IMR-90 (cell line): ENCODE data around the gene MOV10L1. TPM values are rescaled to one million over a fixed set of nuclear protein-coding genes. Genes with fewer than 3 reads are reported as not detected.

ENCODE experiments used
- ATAC-seq: fragments of 200-7000 bp; cut with Tn5 transposase; 2 replicates; pipeline ENCODE4 v1.9.1; 2020; ENCODE audit warnings: low read depth, mild to moderate bottlenecking, moderate library complexity
- BruUV-seq: library from RNA; stranded (reverse); fragments of 400-500 nt; replicated peaks from 2 replicates; lab custom pipeline; 2021; lab: Mats Ljungman, UMichigan
- CTCF ChIA-PET: fragments of 300-600 bp; formaldehyde crosslinking; extraction: SDS; loops from one replicate; lab custom pipeline; 2021; ENCODE audit warnings: antibody characterized with exemption; lab: Yijun Ruan, JAX
- POLR2A ChIA-PET: fragments of 300-600 bp; sonication (Branson Sonifier 250); formaldehyde crosslinking; loops from one replicate; lab custom pipeline; 2022; ENCODE audit warnings: antibody characterized with exemption; ENCODE audit not compliant: unreplicated experiment; lab: Charles Lee
- DNase-seq: peaks from one replicate; pipeline ENCODE4 v3.0.0; 2013
- H2AFZ ChIP-seq: replicated peaks from 2 replicates; pipeline ENCODE3; 2013; ENCODE audit warnings: low read length, mild to moderate bottlenecking; ENCODE audit not compliant: poor library complexity
- H2AK5ac ChIP-seq: 2 replicates; pipeline ENCODE4 v1.6.1; 2013; ENCODE audit warnings: low read depth, low read length, inconsistent platforms
- H2AK9ac ChIP-seq: replicated peaks from 2 replicates; pipeline ENCODE3; 2013; ENCODE audit warnings: mild to moderate bottlenecking, low read depth, low read length, moderate library complexity; ENCODE audit not compliant: poor library complexity
- H2BK120ac ChIP-seq: 2 replicates; pipeline ENCODE4 v1.6.1; 2013; ENCODE audit warnings: low read depth, low read length, inconsistent platforms
- H2BK15ac ChIP-seq: 3 replicates; pipeline ENCODE4 v1.6.1; 2013; ENCODE audit warnings: low read depth, low read length, inconsistent platforms
- H2BK20ac ChIP-seq: 2 replicates; pipeline ENCODE4 v1.6.1; 2013; ENCODE audit warnings: low read depth, mild to moderate bottlenecking, inconsistent platforms, low read length, moderate library complexity
- H2BK5ac ChIP-seq: 2 replicates; pipeline ENCODE4 v1.6.1; 2013; ENCODE audit warnings: mild to moderate bottlenecking, low read depth, low read length, inconsistent platforms; ENCODE audit not compliant: poor library complexity, severe bottlenecking
- H3K14ac ChIP-seq: replicated peaks from 2 replicates; pipeline ENCODE4 v1.6.1; 2013; ENCODE audit warnings: low read depth, low read length, inconsistent platforms
- H3K18ac ChIP-seq: 2 replicates; pipeline ENCODE4 v1.6.1; 2013; ENCODE audit warnings: low read depth, low read length, control low read depth
- H3K23ac ChIP-seq: 2 replicates; pipeline ENCODE4 v1.6.1; 2013; ENCODE audit warnings: low read depth, low read length, inconsistent platforms
- H3K27ac ChIP-seq: 2 replicates; pipeline ENCODE4 v1.5.1; 2013; ENCODE audit warnings: mild to moderate bottlenecking, control low read depth, low read length; ENCODE audit not compliant: insufficient read depth
- H3K27me3 ChIP-seq: 2 replicates; pipeline ENCODE4 v1.6.1; 2013; ENCODE audit warnings: low read length; ENCODE audit not compliant: control insufficient read depth, insufficient read depth
- H3K36me3 ChIP-seq: 2 replicates; pipeline ENCODE4 v1.6.1; 2013; ENCODE audit warnings: low read length, mixed read lengths; ENCODE audit not compliant: control insufficient read depth, insufficient read depth
- H3K4ac ChIP-seq: 2 replicates; pipeline ENCODE4 v1.6.1; 2013; ENCODE audit warnings: low read depth, low read length, inconsistent platforms
- H3K4me1 ChIP-seq: 2 replicates; pipeline ENCODE4 v1.6.1; 2013; ENCODE audit warnings: low read length, mixed read lengths; ENCODE audit not compliant: control insufficient read depth, insufficient read depth
- H3K4me2 ChIP-seq: 2 replicates; pipeline ENCODE4 v1.6.1; 2013; ENCODE audit warnings: low read depth, mild to moderate bottlenecking, control low read depth, low read length, moderate library complexity
- H3K4me3 ChIP-seq: 2 replicates; pipeline ENCODE4 v1.5.1; 2013; ENCODE audit warnings: low read depth, mild to moderate bottlenecking, control low read depth, low read length, moderate library complexity; ENCODE audit not compliant: insufficient read depth
- H3K56ac ChIP-seq: 2 replicates; pipeline ENCODE4 v1.6.1; 2013; ENCODE audit warnings: low read length, inconsistent platforms; ENCODE audit not compliant: insufficient read depth; ENCODE audit errors: extremely low read depth
- H3K79me1 ChIP-seq, 2 experiments: 2 replicates each; pipeline ENCODE4 v1.6.1; 2013; ENCODE audit warnings: low read length in 2 of 2, inconsistent platforms in 1 of 2, low read depth in 1 of 2
- H3K9ac ChIP-seq: 2 replicates; pipeline ENCODE4 v1.6.1; 2013; ENCODE audit warnings: low read depth, low read length, control low read depth
- H3K9me1 ChIP-seq: 2 replicates; pipeline ENCODE4 v1.6.1; 2013; ENCODE audit warnings: low read length, inconsistent platforms; ENCODE audit not compliant: insufficient read depth
- H3K9me3 ChIP-seq: 2 replicates; pipeline ENCODE4 v1.6.1; 2013; ENCODE audit warnings: low read length; ENCODE audit not compliant: control insufficient read depth, insufficient read depth
- H4K20me1 ChIP-seq: 2 replicates; pipeline ENCODE4 v1.6.1; 2013; ENCODE audit warnings: low read length, inconsistent platforms; ENCODE audit not compliant: insufficient read depth
- H4K5ac ChIP-seq: 2 replicates; pipeline ENCODE4 v1.6.1; 2013; ENCODE audit warnings: mild to moderate bottlenecking, low read depth, low read length, control low read depth
- H4K8ac ChIP-seq, 2 experiments: 2 replicates each; pipeline ENCODE4 v1.6.1; 2013; ENCODE audit warnings: low read depth in 2 of 2, low read length in 2 of 2, control low read depth in 1 of 2, inconsistent platforms in 1 of 2
- H4K91ac ChIP-seq: 2 replicates; pipeline ENCODE4 v1.6.1; 2013; ENCODE audit warnings: low read depth, low read length, inconsistent platforms; ENCODE audit not compliant: insufficient read depth
- BHLHE40 ChIP-seq: fragments of 150-350 bp; IDR thresholded peaks from 2 replicates; pipeline ENCODE4 v1.6.1; 2016; ENCODE audit warnings: mild to moderate bottlenecking, low read depth, low read length
- CEBPB ChIP-seq: IDR thresholded peaks from 2 replicates; pipeline ENCODE4 v1.6.1; 2012; ENCODE audit warnings: low read depth, low read length, improper control_type of control experiment
- CTCF ChIP-seq: conservative IDR thresholded peaks from 2 replicates; pipeline ENCODE4 v1.5.1; 2012; ENCODE audit warnings: mild to moderate bottlenecking, low read depth, low read length, improper control_type of control experiment
- FOS ChIP-seq: fragments of 150-350 bp; IDR thresholded peaks from 2 replicates; pipeline ENCODE4 v1.6.1; 2016; ENCODE audit warnings: low read depth, low read length
- MAZ ChIP-seq: IDR thresholded peaks from 2 replicates; pipeline ENCODE4 v1.6.1; 2012; ENCODE audit warnings: low read depth, mild to moderate bottlenecking, low read length, improper control_type of control experiment, moderate library complexity, borderline replicate concordance
- MXI1 ChIP-seq: IDR thresholded peaks from 2 replicates; pipeline ENCODE4 v1.6.1; 2012; ENCODE audit warnings: low read depth, mild to moderate bottlenecking, low read length, moderate library complexity, borderline replicate concordance
- NFE2L2 ChIP-seq: fragments of 150-350 bp; IDR thresholded peaks from 2 replicates; pipeline ENCODE4 v1.6.1; 2016; ENCODE audit warnings: low read depth, mild to moderate bottlenecking, low read length
- RFX5 ChIP-seq: IDR thresholded peaks from 2 replicates; pipeline ENCODE4 v1.8.0; 2012; ENCODE audit warnings: low read depth, mild to moderate bottlenecking, low read length, moderate library complexity
- SMC3 ChIP-seq: fragments of 150-350 bp; IDR thresholded peaks from 2 replicates; pipeline ENCODE4 v1.6.1; 2016; ENCODE audit warnings: low read depth, mild to moderate bottlenecking, antibody characterized with exemption, low read length, moderate library complexity
- WGBS, 2 experiments: methylation state at CpG; one replicate each; pipeline versions ENCODE4 v1.1.5 to v1.1.7; 2013; ENCODE audit warnings: missing lambda C conversion rate in 2 of 2; ENCODE audit not compliant: insufficient read length in 1 of 2; ENCODE audit errors: extremely low coverage in 2 of 2; 5-methylcytosine and 5-hydroxymethylcytosine counted together
- dilution Hi-C: fragments of 300-500 bp; cut with HindIII; formaldehyde crosslinking; loops from one replicate; pipeline ENCODE4 v1.14.3; 2018; ENCODE audit warnings: low sequenced_read_pairs; ENCODE audit not compliant: unreplicated experiment
- in situ Hi-C: fragments of 300-500 bp; cut with MboI; formaldehyde crosslinking; loops from 3 replicates; pipeline ENCODE4 v1.14.3; 2019; ENCODE audit warnings: low sequenced_read_pairs, inconsistent platforms, mixed read lengths
- intact Hi-C: fragments of 100-400 bp; cut with micrococcal nuclease; formaldehyde crosslinking; loops from 2 replicates; pipeline ENCODE4 v1.10.0; 2022
- polyA plus RNA-seq, 3 experiments: library from polyadenylated mRNA; depleted of rRNA; stranded (reverse); fragments of >200 nt; gene quantifications; 2 replicates each; pipeline ENCODE4 v1.2.3, GENCODE V29; 2012; ENCODE audit warnings: low replicate concordance in 1 of 3
- total RNA-seq: library from RNA; depleted of rRNA; stranded (reverse); fragments of >200 nt; gene quantifications from 2 replicates; pipeline ENCODE4 v1.2.3, GENCODE V29; 2012
- TF ChIP-seq, protein P1 (sequence below): fragments of 150-350 bp; IDR thresholded peaks from 2 replicates; pipeline ENCODE4 v1.6.1; 2017; ENCODE audit warnings: mild to moderate bottlenecking, antibody characterized with exemption, low read length, low read depth

Gene MOV10L1
- total and polyA plus RNA-seq, 2 of the 4 experiments (the other 2 are of a cell fraction): 0.72 to 1.4 TPM

- H3K4ac ChIP-seq: no peak overlapping the region; the same call in 1 of the 2 replicates
- no peak overlapping the region for H3K14ac ChIP-seq
Observed at GRCh38 chr22:50104141-50104544, 14.3 kb downstream of the MOV10L1 start.

More at GRCh38 chr22:50104141-50104544, 14.3 kb downstream of the MOV10L1 start:
- H3K9me1 ChIP-seq: no peaks in the 10 kb centered on the region
- H3K27me3 ChIP-seq: peaks cover 8% of the 10 kb centered on the region
- CTCF ChIA-PET: interaction anchor here (1.6 kb wide), 1 partner anchor 10 kb away, joined by 5 read pairs; no protein-coding TSS in a partner anchor
- POLR2A ChIA-PET: no interaction called here
- H3K4me2 ChIP-seq: no peak overlapping the region
- in situ Hi-C loops: no loop called here
- H2BK120ac ChIP-seq: no peak overlapping the region
- no peak overlapping the region for H4K91ac ChIP-seq
- no peak overlapping the region for H4K5ac ChIP-seq
- intact Hi-C loops: no loop called here
- H4K20me1 ChIP-seq: no peaks in the 10 kb centered on the region
- no peak overlapping the region for H2AK9ac ChIP-seq
- TF ChIP-seq MXI1 (no peak), FOS (no peak), BHLHE40 (no peak), CEBPB (no peak), CTCF (no peak), RFX5 (no peak), SMC3 (no peak), MAZ (no peak), NFE2L2 (no peak)
- TF ChIP-seq, protein P1, sequence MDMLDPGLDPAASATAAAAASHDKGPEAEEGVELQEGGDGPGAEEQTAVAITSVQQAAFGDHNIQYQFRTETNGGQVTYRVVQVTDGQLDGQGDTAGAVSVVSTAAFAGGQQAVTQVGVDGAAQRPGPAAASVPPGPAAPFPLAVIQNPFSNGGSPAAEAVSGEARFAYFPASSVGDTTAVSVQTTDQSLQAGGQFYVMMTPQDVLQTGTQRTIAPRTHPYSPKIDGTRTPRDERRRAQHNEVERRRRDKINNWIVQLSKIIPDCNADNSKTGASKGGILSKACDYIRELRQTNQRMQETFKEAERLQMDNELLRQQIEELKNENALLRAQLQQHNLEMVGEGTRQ: no peak
- no peak overlapping the region for H3K18ac ChIP-seq
- 0 out of 2 replicates have a peak overlapping the region, but pooled peaks have one; percentile 2 for H2AK5ac ChIP-seq
- BruUV-seq: no TSS peak
- no peak overlapping the region for H3K56ac ChIP-seq
- H2AFZ ChIP-seq: peak overlapping the region; percentile 47
- H3K27ac ChIP-seq: no peak overlapping the region
- peak; percentile 44 for ATAC-seq
- H2BK20ac ChIP-seq: no peak overlapping the region
- no peak overlapping the region for H3K23ac ChIP-seq
- no peaks in the 10 kb centered on the region for H3K36me3 ChIP-seq
- no peaks in the 10 kb centered on the region for H3K9me3 ChIP-seq
- no peaks in the 10 kb centered on the region for H3K79me1 ChIP-seq
- no peak for DNase-seq
- no peaks in the 10 kb centered on the region; the same call in 1 of the 2 replicates for H3K4me1 ChIP-seq
- no peak overlapping the region for H3K9ac ChIP-seq
- no peak overlapping the region for H4K8ac ChIP-seq
- no peak overlapping the region for H2BK15ac ChIP-seq
- dilution Hi-C loops: no loop called here
- no peak overlapping the region for H2BK5ac ChIP-seq
- WGBS, 2 experiments: 60% methylated on average over 1 of the region's 6 CpGs; no CpG with 5 or more reads in 1 of the 2 experiments
- no peak overlapping the region for H3K4me3 ChIP-seq
